ENCODE data around the gene GUCA1A.
"Not testable (repeated sequence)": the region's sequence is repeated elsewhere in the genome, so short reads cannot be mapped to it uniquely, and the experiment has no call there.

Gene GUCA1A

GRCh38 chr6:42177514-42178364 lies 4.6 kb downstream of the GUCA1A start:
- no peak for DNase-seq (ENCODE audit: low read depth)

GRCh38 chr6:42179261-42179944 lies 6.2 kb downstream of the GUCA1A start:
- no peak for DNase-seq (ENCODE audit: low read depth)

- DNase-seq (ENCODE audit: low read depth) = no peak
Observed at GRCh38 chr6:42179945-42180313, 6.8 kb downstream of the GUCA1A start.

GRCh38 chr6:42182101-42182500 lies 8.9 kb downstream of the GUCA1A start:
- no peak for DNase-seq (ENCODE audit: low read depth)

- DNase-seq (ENCODE audit: low read depth) = no peak
Observed at GRCh38 chr6:42184475-42184874, 11.3 kb downstream of the GUCA1A start.

- no peak for DNase-seq (ENCODE audit: low read depth)
Observed at GRCh38 chr6:42185597-42185996, 12.4 kb downstream of the GUCA1A start.

- DNase-seq (ENCODE audit: low read depth) = no peak
Observed at GRCh38 chr6:42188406-42188805, 15.2 kb downstream of the GUCA1A start.

- no peak for DNase-seq (ENCODE audit: low read depth)
Observed at GRCh38 chr6:42190554-42191183, 17.5 kb downstream of the GUCA1A start.

GRCh38 chr6:42192385-42192784 lies 19.2 kb downstream of the GUCA1A start:
- not testable (repeated sequence) for DNase-seq (ENCODE audit: low read depth)

GRCh38 chr6:42193491-42193894 lies 20.3 kb downstream of the GUCA1A start:
- no peak for DNase-seq (ENCODE audit: low read depth)

- DNase-seq (ENCODE audit: low read depth) = no peak
Observed at GRCh38 chr6:42194056-42194455, 20.9 kb downstream of the GUCA1A start.

- DNase-seq (ENCODE audit: low read depth) = no peak
Observed at GRCh38 chr6:42195415-42195814, 22.3 kb downstream of the GUCA1A start.

GRCh38 chr6:42197555-42198362 lies 24.6 kb downstream of the GUCA1A start:
- no peak for DNase-seq (ENCODE audit: low read depth)

- DNase-seq (ENCODE audit: low read depth) = no peak
Observed at GRCh38 chr6:42199106-42199981, 26.2 kb downstream of the GUCA1A start.

- DNase-seq (ENCODE audit: low read depth) = no peak
Observed at GRCh38 chr6:42200035-42200434, 26.9 kb downstream of the GUCA1A start.

- DNase-seq (ENCODE audit: low read depth) = no peak
Observed at GRCh38 chr6:42201382-42201781, 28.2 kb downstream of the GUCA1A start.

- not testable (repeated sequence) for DNase-seq (ENCODE audit: low read depth)
Observed at GRCh38 chr6:42202131-42202915, 29.2 kb downstream of the GUCA1A start.

GRCh38 chr6:42203183-42203582 lies 30.0 kb downstream of the GUCA1A start:
- no peak for DNase-seq (ENCODE audit: low read depth)

GRCh38 chr6:42204768-42205282 lies 31.7 kb downstream of the GUCA1A start:
- no peak for DNase-seq (ENCODE audit: low read depth)

GRCh38 chr6:42207559-42207958 lies 34.4 kb downstream of the GUCA1A start:
- not testable (repeated sequence) for DNase-seq (ENCODE audit: low read depth)
